GM06990 (cell line): Measurements from ENCODE around the gene CCDC170.

ENCODE experiments used
- DNase-seq: peaks from one replicate; pipeline ENCODE4 v3.0.0-alpha.2; 2011; ENCODE audit not compliant: insufficient read length; ENCODE audit errors: extremely low read depth
- H3K27me3 ChIP-seq: replicated peaks from 2 replicates; pipeline ENCODE4 v1.6.0; 2011; ENCODE audit warnings: low read length; ENCODE audit not compliant: control insufficient read depth, insufficient read depth
- H3K36me3 ChIP-seq: 2 replicates; pipeline ENCODE4 v1.5.1; 2011; ENCODE audit warnings: low read length; ENCODE audit not compliant: control insufficient read depth, insufficient read depth
- H3K4me3 ChIP-seq: replicated peaks from 2 replicates; pipeline ENCODE4 v1.5.1; 2011; ENCODE audit warnings: low read depth, mild to moderate bottlenecking, control low read depth, low read length
- CTCF ChIP-seq: IDR thresholded peaks from 2 replicates; pipeline ENCODE4 v1.5.1; 2011; ENCODE audit warnings: low read length, control low read depth, mild to moderate bottlenecking, inconsistent platforms; ENCODE audit not compliant: insufficient read depth, poor library complexity, severe bottlenecking

The CCDC170 gene

GRCh38 chr6:151565940-151566339 is 72.1 kb downstream of the CCDC170 start:
- no peak for DNase-seq
- no peak for TF ChIP-seq CTCF
- H3K4me3 ChIP-seq = no peak overlapping the region
- no peaks in the 10 kb centered on the region for H3K27me3 ChIP-seq
- no peaks in the 10 kb centered on the region for H3K36me3 ChIP-seq

DNA sequence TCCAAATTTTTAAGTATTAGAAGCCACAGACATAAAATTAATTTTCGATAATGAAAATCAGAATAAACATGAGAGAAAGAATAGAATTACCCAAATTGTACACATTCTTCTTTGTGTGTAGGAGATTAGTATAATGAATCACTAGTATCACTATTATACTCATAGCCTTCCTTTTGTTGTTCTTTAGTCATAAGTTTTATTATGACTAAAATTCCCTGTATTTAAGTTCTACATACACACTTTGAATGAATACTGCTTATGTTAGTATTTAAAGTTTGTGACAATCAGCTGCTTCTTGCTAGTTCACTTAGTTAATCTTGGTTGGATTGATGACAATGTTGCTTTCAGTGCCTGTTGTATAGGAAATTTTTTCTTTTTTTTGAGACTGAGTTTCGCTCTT is 72.7 kb downstream of the CCDC170 start:
- Histone ChIP-seq H3K36me3 (no peaks in the 10 kb centered on the region), H3K27me3 (no peaks in the 10 kb centered on the region), H3K4me3 (no peak overlapping the region)
- no peak for DNase-seq
- no peak for TF ChIP-seq CTCF

DNA sequence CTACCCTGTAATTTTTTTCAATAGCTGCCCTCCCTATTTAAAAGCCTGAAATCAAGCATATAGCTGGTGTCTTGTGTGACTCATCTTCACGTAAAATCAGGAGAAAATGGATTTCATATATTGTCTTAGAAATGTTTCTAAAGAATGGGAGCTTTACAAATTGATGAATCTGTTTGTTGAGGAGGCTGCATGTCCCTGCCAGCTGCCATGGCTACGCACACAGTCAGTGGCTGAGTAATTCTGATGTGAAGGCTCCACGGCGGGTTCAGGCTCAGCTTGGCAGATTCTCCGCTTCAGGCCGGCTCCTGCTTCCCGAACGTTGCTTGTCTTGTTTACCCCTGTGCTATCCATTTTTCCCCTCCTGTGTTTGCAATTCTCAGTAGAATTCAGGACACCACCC is 82.8 kb downstream of the CCDC170 start:
- no peak for DNase-seq
- Histone ChIP-seq H3K27me3 (no peaks in the 10 kb centered on the region), H3K4me3 (no peak overlapping the region), H3K36me3 (no peaks in the 10 kb centered on the region)
- TF ChIP-seq CTCF = no peak

DNA sequence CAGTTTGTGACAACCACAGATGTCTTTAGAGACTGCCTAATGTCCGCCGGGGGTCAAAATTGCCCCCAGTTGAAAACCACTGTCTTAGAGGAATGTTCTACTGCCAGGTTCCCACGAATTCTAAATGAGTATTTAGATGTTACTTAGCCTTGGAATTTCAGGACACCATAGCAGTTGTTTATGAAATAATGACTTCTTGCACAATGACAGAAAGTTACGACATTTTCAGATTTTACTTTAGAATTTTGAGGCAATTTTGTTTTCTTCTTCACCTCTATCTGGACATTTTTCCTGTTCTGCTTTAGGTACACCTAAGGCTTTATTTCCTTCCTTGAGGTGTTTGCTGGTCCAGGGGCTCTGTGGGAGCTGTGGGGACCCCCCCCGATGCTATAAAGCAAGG is 83.4 kb downstream of the CCDC170 start:
- no peaks in the 10 kb centered on the region for H3K27me3 ChIP-seq
- no peak for DNase-seq
- no peak overlapping the region for H3K4me3 ChIP-seq
- TF ChIP-seq CTCF = no peak
- no peaks in the 10 kb centered on the region for H3K36me3 ChIP-seq

- H3K27me3 ChIP-seq = no peaks in the 10 kb centered on the region
- DNase-seq = no peak
- H3K36me3 ChIP-seq = no peaks in the 10 kb centered on the region
- no peak for TF ChIP-seq CTCF
- H3K4me3 ChIP-seq = no peak overlapping the region
Observed at GRCh38 chr6:151585741-151586140, 91.9 kb downstream of the CCDC170 start.

DNA sequence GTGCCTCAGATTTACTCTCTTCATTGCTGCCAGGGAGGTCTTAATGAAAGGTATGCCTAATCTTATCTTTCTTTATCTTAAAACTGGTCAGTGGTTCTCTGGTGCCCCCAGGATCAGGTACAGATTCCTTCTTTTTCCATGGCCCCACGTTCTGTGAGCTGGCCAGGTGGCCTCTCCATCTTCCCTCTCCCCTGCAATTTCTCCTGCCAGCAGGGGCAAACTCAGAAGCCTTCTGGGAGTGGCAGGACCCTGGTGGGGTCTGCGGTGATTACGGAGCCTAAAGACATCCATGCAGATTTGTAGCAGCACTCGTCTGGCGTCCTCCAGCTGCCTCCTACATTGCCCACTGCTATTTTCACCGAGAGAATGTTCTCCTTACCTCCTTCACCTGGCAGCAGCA is 95.8 kb downstream of the CCDC170 start:
- Histone ChIP-seq H3K27me3 (no peaks in the 10 kb centered on the region), H3K36me3 (no peaks in the 10 kb centered on the region), H3K4me3 (no peak overlapping the region)
- no peak for DNase-seq
- TF ChIP-seq CTCF = no peak
